Esophagus (tissue), 2 donors: ENCODE results near the gene TESMIN. TPM values are rescaled to one million over a fixed set of nuclear protein-coding genes. Genes with fewer than 3 reads are reported as not detected.

Experiments
- H3K27ac ChIP-seq, 2 donors: one replicate each; pipeline ENCODE4 v1.5.1; 2013; ENCODE audit warnings: low read depth in 2 of 2, mild to moderate bottlenecking in 2 of 2, inconsistent platforms in 1 of 2, low read length in 1 of 2, moderate library complexity in 1 of 2
- H3K27me3 ChIP-seq, 2 donors: one replicate each; pipeline ENCODE4 v1.6.1; 2013; ENCODE audit warnings: low read length in 2 of 2, control low read depth in 1 of 2, mild to moderate bottlenecking in 1 of 2; ENCODE audit not compliant: insufficient read depth in 2 of 2, control insufficient read depth in 1 of 2
- H3K36me3 ChIP-seq, 2 donors: one replicate each; pipeline ENCODE4 v1.6.1; 2013; ENCODE audit warnings: low read length in 1 of 2; ENCODE audit not compliant: control insufficient read depth in 2 of 2, insufficient read depth in 2 of 2
- H3K4me1 ChIP-seq, 2 donors: one replicate each; pipeline ENCODE4 v1.6.1; 2013; ENCODE audit warnings: low read length in 1 of 2; ENCODE audit not compliant: control insufficient read depth in 2 of 2, insufficient read depth in 2 of 2
- H3K4me3 ChIP-seq, 2 donors: one replicate each; pipeline ENCODE4 v1.5.1; 2013; ENCODE audit warnings: low read length in 2 of 2, mild to moderate bottlenecking in 2 of 2, low read depth in 1 of 2, moderate library complexity in 1 of 2
- H3K9me3 ChIP-seq, 2 donors: one replicate each; pipeline ENCODE4 v1.6.1; 2013; ENCODE audit warnings: mild to moderate bottlenecking in 2 of 2, low read depth in 1 of 2, low read length in 1 of 2, moderate library complexity in 1 of 2; ENCODE audit not compliant: control insufficient read depth in 2 of 2, insufficient read depth in 1 of 2
- WGBS, 2 donors: extraction: QIAGEN DNeasy Blood & Tissue Kit; methylation state at CpG; one replicate each; pipeline ENCODE4 v1.1.7; 2013; 5-methylcytosine and 5-hydroxymethylcytosine counted together
- polyA plus RNA-seq, 2 donors: library from polyadenylated mRNA; stranded (reverse); fragments of 200-250 nt; gene quantifications; one replicate each; pipeline ENCODE4 v1.2.3, GENCODE V29; 2013
- donor health status: healthy with polysubstance abuse.
- donor health status: Bipolar disorder and iron deficiency.

TESMIN gene
- polyA plus RNA-seq, 2 donors: 3.0 to 3.7 TPM

- H3K27me3 ChIP-seq: no peaks in the 10 kb centered on the region
- no peaks in the 10 kb centered on the region for H3K9me3 ChIP-seq
- peaks cover 0 to 4% of the 10 kb centered on the region in 2 donors for H3K36me3 ChIP-seq
- H3K4me1 ChIP-seq: peaks cover 0 to 2% of the 10 kb centered on the region in 2 donors
- peak overlapping the region in 1 of 2 donors; percentile 62 for H3K4me3 ChIP-seq
- H3K27ac ChIP-seq: no peak overlapping the region
- WGBS, 2 donors: 55% methylated on average over 64 to 76 of the region's 76 CpGs
These were observed 921 bp downstream of the TESMIN start for GRCh38 chr11:68750195-68751003.

- WGBS, 2 donors: 78 to 81% methylated on average over 20 of the region's 20 CpGs
- Histone ChIP-seq H3K27ac (no peak overlapping the region), H3K27me3 (no peaks in the 10 kb centered on the region), H3K4me3 (no peak overlapping the region), H3K36me3 (peaks cover 0 to 4% of the 10 kb centered on the region in 2 donors), H3K9me3 (no peaks in the 10 kb centered on the region), H3K4me1 (peaks cover 0 to 2% of the 10 kb centered on the region in 2 donors)
These were observed 1.8 kb downstream of the TESMIN start for GRCh38 chr11:68749229-68750123.

DNA sequence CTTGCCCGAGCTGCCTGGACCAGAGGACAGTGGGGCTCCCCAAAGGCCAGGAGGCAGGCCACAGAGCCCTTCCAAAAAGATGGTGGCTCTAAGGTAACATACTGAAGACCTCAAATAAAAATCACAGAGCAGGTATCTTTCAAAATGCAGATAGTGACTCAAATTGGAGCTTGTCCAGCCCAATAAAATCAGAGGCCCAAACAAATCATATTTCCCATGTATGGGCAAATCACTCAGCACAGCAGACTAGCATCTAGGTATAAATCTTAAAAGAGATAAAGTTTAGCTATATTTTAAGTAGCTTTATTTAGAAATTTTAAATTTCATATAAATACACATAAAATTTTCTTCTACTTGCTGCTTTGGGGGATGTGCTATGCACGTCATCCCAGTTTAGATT, 3.3 kb downstream of the TESMIN start:
- no peaks in the 10 kb centered on the region for H3K9me3 ChIP-seq
- 82 to 90% methylated on average over 2 of the region's 2 CpGs for WGBS, 2 donors
- H3K4me1 ChIP-seq: peaks cover 0 to 2% of the 10 kb centered on the region in 2 donors

DNA sequence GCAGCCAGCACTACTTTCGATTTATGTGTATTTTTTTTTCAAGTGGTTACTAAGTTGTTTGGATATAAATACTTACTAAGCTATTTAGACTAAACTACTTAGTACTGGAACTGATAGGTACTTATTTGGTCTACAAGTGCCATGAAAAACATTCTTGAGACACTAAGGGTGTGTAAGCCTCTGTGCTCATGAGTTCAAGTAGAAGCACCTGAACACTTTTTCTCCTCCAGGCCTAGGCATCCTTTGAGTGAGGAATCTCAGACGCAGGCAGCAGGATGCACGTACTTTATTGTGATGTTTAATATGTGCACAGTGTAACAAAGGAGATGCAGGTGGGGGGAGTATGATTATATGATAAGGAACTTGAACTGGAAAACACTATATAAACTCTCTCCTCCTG, 7.8 kb downstream of the TESMIN start:
- no peaks in the 10 kb centered on the region for H3K4me1 ChIP-seq

More for the DNA sequence above, 3.3 kb downstream of the TESMIN start:
- no peak overlapping the region for H3K27ac ChIP-seq
- no peaks in the 10 kb centered on the region for H3K27me3 ChIP-seq
- no peak overlapping the region for H3K4me3 ChIP-seq
- peaks cover 0 to 4% of the 10 kb centered on the region in 2 donors for H3K36me3 ChIP-seq

GRCh38 chr11:68741463-68741862, 9.9 kb downstream of the TESMIN start:
- no peak overlapping the region for H3K27ac ChIP-seq
- H3K36me3 ChIP-seq: peaks cover 2 to 4% of the 10 kb centered on the region in 2 donors
- no peaks in the 10 kb centered on the region for H3K9me3 ChIP-seq
- no peak overlapping the region for H3K4me3 ChIP-seq
- H3K27me3 ChIP-seq: no peaks in the 10 kb centered on the region
- H3K4me1 ChIP-seq: no peaks in the 10 kb centered on the region
- 86 to 88% methylated on average over 7 of the region's 7 CpGs for whole genome bisulfite sequencing, 2 donors

More for the DNA sequence above, 7.8 kb downstream of the TESMIN start:
- 95 to 96% methylated on average over 3 of the region's 3 CpGs for WGBS, 2 donors
- Histone ChIP-seq H3K27me3 (no peaks in the 10 kb centered on the region), H3K4me3 (no peak overlapping the region), H3K9me3 (no peaks in the 10 kb centered on the region), H3K27ac (no peak overlapping the region), H3K36me3 (peaks cover 0 to 4% of the 10 kb centered on the region in 2 donors)

GRCh38 chr11:68735646-68736045, 15.7 kb downstream of the TESMIN start:
- peaks cover 0 to 1% of the 10 kb centered on the region in 2 donors for H3K4me1 ChIP-seq
- H3K36me3 ChIP-seq: peaks cover 0 to 2% of the 10 kb centered on the region in 2 donors
- H3K4me3 ChIP-seq: no peak overlapping the region
- 87 to 89% methylated on average over 6 of the region's 6 CpGs for WGBS, 2 donors
- H3K9me3 ChIP-seq: no peaks in the 10 kb centered on the region
- H3K27me3 ChIP-seq: no peaks in the 10 kb centered on the region
- no peak overlapping the region for H3K27ac ChIP-seq

GRCh38 chr11:68735125-68735524, 16.2 kb downstream of the TESMIN start:
- no peak overlapping the region for H3K4me3 ChIP-seq
- H3K9me3 ChIP-seq: no peaks in the 10 kb centered on the region
- H3K4me1 ChIP-seq: peaks cover 0 to 1% of the 10 kb centered on the region in 2 donors
- H3K27me3 ChIP-seq: no peaks in the 10 kb centered on the region
- H3K27ac ChIP-seq: no peak overlapping the region
- peaks cover 0 to 2% of the 10 kb centered on the region in 2 donors for H3K36me3 ChIP-seq
- WGBS, 2 donors: 77% methylated on average over 6 of the region's 6 CpGs

DNA sequence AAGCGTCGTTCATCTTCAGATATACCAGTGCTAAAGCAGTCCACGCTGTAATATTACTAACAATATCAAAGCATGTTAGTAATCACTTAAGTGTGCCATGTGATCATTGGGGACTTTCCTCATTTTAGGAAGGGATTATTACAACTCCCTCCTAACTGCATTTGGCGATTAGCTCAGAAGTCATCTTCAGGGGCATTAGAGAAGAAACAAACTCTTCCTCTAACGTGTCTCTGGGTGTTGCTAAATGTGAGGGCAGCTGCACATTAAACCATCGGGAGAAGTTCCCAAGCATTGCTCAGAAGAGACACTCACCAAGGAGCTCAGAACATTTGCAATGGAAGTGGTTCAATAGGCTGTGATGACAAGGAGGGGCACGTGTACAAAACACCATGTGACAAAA, 17.2 kb downstream of the TESMIN start:
- no peaks in the 10 kb centered on the region for H3K27me3 ChIP-seq
- peaks cover 0 to 2% of the 10 kb centered on the region in 2 donors for H3K36me3 ChIP-seq
- no peak overlapping the region for H3K27ac ChIP-seq
- 85% methylated on average over 7 of the region's 7 CpGs for WGBS, 2 donors
- no peak overlapping the region for H3K4me3 ChIP-seq
- H3K9me3 ChIP-seq: no peaks in the 10 kb centered on the region
- peaks cover 0 to 1% of the 10 kb centered on the region in 2 donors for H3K4me1 ChIP-seq

DNA sequence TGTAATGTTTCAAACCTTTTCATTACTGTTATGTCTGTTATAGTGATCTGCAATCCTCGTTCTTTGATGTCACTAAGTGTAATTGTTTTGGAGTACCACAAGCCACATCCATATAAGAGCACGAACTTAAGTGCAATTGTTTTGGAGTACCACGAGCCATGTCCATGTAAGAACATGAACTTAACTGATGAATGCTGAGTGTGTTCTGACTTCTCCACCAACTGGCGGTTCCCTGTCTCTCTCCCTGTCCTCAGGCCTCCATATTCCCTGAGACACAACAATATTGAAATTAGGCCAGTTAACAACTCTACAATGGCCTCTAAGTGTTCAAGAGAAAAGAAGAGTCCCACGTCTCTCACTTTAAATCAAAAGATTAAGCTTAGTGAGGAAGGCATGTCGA, 23.5 kb downstream of the TESMIN start:
- H3K27me3 ChIP-seq: no peaks in the 10 kb centered on the region

More for the DNA sequence above, 23.5 kb downstream of the TESMIN start:
- H3K36me3 ChIP-seq: no peaks in the 10 kb centered on the region
- no peaks in the 10 kb centered on the region for H3K4me1 ChIP-seq
- 85 to 88% methylated on average over 6 of the region's 6 CpGs for WGBS, 2 donors
- H3K9me3 ChIP-seq: no peaks in the 10 kb centered on the region
- no peak overlapping the region for H3K4me3 ChIP-seq
- H3K27ac ChIP-seq: no peak overlapping the region
